Motor neuron (in vitro differentiated cells): ENCODE measurements around the gene MZF1. TPM values are rescaled to one million over a fixed set of nuclear protein-coding genes. Genes with fewer than 3 reads are reported as not detected.

Source experiments
- ATAC-seq, 8 experiments: fragments of 200-7000 bp; cut with Tn5 transposase; replicated peaks in 6 of 8; 2 replicates each; pipeline ENCODE4 v1.8.0; 2021; ENCODE audit warnings: mild to moderate bottlenecking in 8 of 8, moderate library complexity in 8 of 8
- H3K27ac ChIP-seq, 2 donors: fragments of 250-450 bp; sonication (Bioruptor Pico); 2 replicates each; pipeline ENCODE4 v1.9.0; 2021; ENCODE audit warnings: antibody characterized with exemption in 2 of 2, mild to moderate bottlenecking in 2 of 2, moderate library complexity in 1 of 2
- H3K4me1 ChIP-seq, 2 donors: fragments of 250-450 bp; sonication (Bioruptor Pico); replicated peaks in 1 of 2; 2 replicates each; pipeline ENCODE4 v1.6.1; 2021; ENCODE audit warnings: antibody characterized with exemption in 2 of 2, mild to moderate bottlenecking in 2 of 2, moderate library complexity in 1 of 2
- H3K4me3 ChIP-seq, 5 donors: fragments of 250-450 bp; sonication (Bioruptor Pico); 2 replicates each; pipeline ENCODE4 v1.9.0; 2021; ENCODE audit warnings: antibody characterized with exemption in 5 of 5, mild to moderate bottlenecking in 5 of 5, moderate library complexity in 4 of 5
- WGBS, 10 experiments: fragments of 450-650 bp; shearing (Covaris generic); methylation state at CpG; one replicate each; pipeline ENCODE4 v1.0.0; 2022; 5-methylcytosine and 5-hydroxymethylcytosine counted together
- in situ Hi-C, 9 experiments: fragments of 400-800 bp; cut with MboI; loops; one replicate each; pipeline ENCODE4 v1.15.0; 2021; ENCODE audit warnings: low sequenced_read_pairs in 9 of 9, low pct_unique_long_range_greater_than_20kb in 2 of 9; ENCODE audit not compliant: unreplicated experiment in 9 of 9
- total RNA-seq, 8 experiments: library from RNA; unstranded; fragments of 300-600 nt; gene quantifications; 2 replicates each; pipeline versions ENCODE4 v1.2.3 to v1.2.4, GENCODE V29; 2022

The MZF1 gene
- total RNA-seq, 8 experiments from 2014 or later, result 14.6 to 49.3 (median 17.0) TPM

DNA sequence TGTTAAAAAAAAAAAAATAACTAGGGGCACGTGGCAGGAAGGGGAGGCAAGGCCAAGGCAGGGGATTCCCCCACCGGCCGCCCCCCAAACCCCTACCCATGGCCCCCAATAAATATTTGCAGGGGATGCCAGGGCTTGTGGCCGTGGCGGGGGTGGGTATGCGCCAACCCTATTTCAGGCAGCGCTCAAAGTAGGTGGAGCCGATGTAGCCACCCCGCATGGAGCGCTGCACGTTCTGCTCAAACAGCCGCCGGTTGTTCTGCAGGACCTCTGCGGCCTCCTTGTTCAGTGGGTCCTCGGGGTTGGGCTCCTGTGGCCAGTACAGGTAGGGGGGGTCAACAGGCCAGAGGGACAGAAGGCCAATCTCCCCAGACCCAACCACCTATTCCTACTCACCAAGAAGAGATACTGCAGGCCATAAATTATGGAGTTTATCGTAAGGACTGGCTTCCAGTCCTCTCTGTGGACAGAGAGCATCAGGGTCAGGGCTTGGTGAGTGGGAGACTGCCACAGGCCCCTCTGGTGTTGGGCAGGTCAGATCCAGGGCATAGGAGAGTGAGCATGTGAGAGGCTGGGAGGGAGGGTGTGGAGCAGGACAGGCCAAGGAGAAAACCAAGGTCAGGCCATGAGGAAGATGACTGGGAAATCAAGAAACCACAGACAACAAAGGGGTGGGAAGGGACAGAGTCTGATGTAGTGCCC lies 17.1 kb downstream of the MZF1 start:
- in situ Hi-C loops, result no loop called here
- H3K4me3 ChIP-seq, result no peak overlapping the region
- peaks cover 27 to 31% of the 10 kb centered on the region in 2 donors for H3K4me1 ChIP-seq
- ATAC-seq, result no peak
- H3K27ac ChIP-seq, result peak overlapping the region in 1 of 2 donors; percentile 96
- 95 to 100% methylated on average over 1 to 4 of the region's 16 CpGs; no CpG with 5 or more reads in 8 of the 10 experiments for WGBS, 10 experiments

GRCh38 chr19:58555369-58555885 lies 17.7 kb downstream of the MZF1 start:
- WGBS, 10 experiments, result 0 to 44% (median 8%) methylated on average over 1 to 2 of the region's 4 CpGs; no CpG with 5 or more reads in 6 of the 10 experiments
- Histone ChIP-seq H3K4me1 (peaks cover 25 to 29% of the 10 kb centered on the region in 2 donors), H3K4me3 (peak overlapping the region; percentile 43 to 66 (median 53)), H3K27ac (peak overlapping the region; percentile 76 to 96)
- ATAC-seq, result no peak
- in situ Hi-C loops, result no loop called here

DNA sequence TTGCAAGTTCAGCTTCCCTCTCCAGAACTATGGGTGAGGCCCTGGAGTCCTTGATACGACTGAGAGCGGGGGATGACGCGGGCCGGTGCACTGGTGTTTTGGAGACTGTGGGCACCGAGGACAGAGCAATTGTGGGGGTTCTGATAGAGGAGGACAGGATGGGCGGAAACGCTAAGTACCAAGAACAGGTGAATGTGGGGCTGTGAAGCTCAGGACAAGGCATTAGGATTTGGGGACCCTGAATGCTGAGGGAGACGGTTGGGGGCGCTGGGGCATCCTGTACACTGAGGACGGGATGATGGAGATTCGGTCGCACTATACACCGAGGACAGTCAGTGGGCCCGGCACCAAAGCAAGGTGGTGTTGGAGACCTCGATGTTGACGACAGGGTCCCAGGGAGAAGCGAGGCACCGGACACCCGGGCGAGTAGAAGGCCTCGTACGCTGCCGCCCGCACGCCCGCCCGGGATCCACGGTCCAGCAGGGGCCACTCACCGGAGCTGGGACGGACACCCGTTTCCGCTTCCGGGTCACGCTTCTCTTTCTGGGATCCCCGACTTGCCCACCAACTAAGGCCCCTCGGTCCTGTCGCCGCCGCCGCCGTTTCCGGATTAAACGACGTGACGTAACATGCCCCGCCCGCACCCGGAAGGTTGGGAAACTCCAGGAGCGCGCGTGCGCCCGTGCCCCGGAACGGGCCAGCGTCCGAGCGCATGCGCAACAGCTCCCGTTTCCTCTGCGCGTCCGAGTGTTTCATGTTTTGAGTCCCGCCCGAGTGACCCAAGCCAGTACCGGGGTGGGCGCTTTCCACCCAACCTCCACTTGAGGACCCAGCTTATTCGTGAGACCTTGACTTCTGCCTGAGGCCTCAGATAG lies 18.4 kb downstream of the MZF1 start, which contains the start of gene CHMP2A:
CHMP2A (minus strand) TSS at position 612 of the 875 bp plus-strand sequence. CDS start 893 bp downstream, outside the sequence.
- peak; percentile 36 to 56 (median 50) for ATAC-seq
- H3K4me3 ChIP-seq, result peak within 1 kb of the TSS; percentile 43 to 66 (median 53)
- in situ Hi-C loops, result no loop called here
- 0 to 5% (median 0%) methylated on average over 1 to 42 of the region's 69 CpGs; no CpG with 5 or more reads in 2 of the 10 experiments for WGBS, 10 experiments
- peaks cover 19 to 22% of the 10 kb centered on the region in 2 donors for H3K4me1 ChIP-seq
- H3K27ac ChIP-seq, result peak within 1 kb of the TSS; percentile 88 to 96

DNA sequence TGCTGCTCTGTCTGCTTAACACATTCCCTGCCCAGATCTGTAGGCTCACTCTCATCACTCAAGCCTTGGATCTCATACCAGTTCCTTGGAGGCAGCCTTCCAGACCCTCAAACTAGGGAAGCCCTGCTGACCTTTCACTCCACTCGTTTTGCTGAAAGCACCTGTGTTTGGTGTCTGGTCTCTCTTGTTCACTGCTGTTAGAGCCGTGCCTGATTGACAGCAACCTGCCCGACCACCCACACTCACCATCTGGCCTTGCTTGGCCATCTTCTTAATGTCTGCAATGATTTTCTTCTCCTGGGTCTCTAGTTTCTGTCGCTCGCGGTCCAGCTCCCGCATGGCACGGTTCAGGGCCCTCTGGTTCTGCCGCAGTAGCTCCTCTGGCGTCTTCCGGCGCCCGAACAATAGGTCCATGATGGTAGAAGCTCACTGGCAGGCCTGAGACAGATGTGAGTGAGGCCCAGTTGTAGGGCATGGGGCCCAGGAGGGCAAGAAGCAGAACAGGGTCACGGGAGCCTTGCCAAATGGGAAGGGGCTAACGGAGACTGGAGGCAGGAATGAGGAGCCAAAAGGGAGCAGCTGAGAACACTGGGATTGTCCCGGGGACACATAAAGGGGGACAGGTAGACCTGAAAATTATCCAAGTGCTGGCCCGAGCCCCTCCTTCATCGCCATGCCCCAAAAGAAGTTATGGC lies 19.2 kb downstream of the MZF1 start:
- 0 to 60% (median 20%) methylated on average over 1 to 15 of the region's 18 CpGs; no CpG with 5 or more reads in 1 of the 10 experiments for WGBS, 10 experiments
- in situ Hi-C loops, result no loop called here
- no peak for ATAC-seq

GRCh38 chr19:58552655-58553054 lies 20.5 kb downstream of the MZF1 start:
- in situ Hi-C loops, result no loop called here
- peaks cover 19 to 21% of the 10 kb centered on the region in 2 donors for H3K4me1 ChIP-seq
- 80 to 100% (median 100%) methylated on average over 1 to 2 of the region's 2 CpGs; no CpG with 5 or more reads in 1 of the 10 experiments for WGBS, 10 experiments
- no peak overlapping the region for H3K27ac ChIP-seq
- H3K4me3 ChIP-seq, result no peak overlapping the region
- no peak for ATAC-seq

More for the DNA sequence above, 19.2 kb downstream of the MZF1 start:
- peak overlapping the region; percentile 43 to 66 (median 53) for H3K4me3 ChIP-seq
- peaks cover 19 to 21% of the 10 kb centered on the region in 2 donors for H3K4me1 ChIP-seq
- peak overlapping the region; percentile 88 to 96 for H3K27ac ChIP-seq

GRCh38 chr19:58551577-58552471 lies 21.3 kb downstream of the MZF1 start:
- WGBS, 10 experiments, result 89 to 100% (median 96%) methylated on average over 1 to 6 of the region's 18 CpGs; no CpG with 5 or more reads in 2 of the 10 experiments
- Histone ChIP-seq H3K4me3 (no peak overlapping the region), H3K4me1 (peaks cover 19 to 21% of the 10 kb centered on the region in 2 donors), H3K27ac (no peak overlapping the region)
- ATAC-seq, result no peak
- in situ Hi-C loops, result no loop called here

GRCh38 chr19:58551123-58551497 lies 22.0 kb downstream of the MZF1 start:
- no peak for ATAC-seq
- WGBS, 10 experiments, result 60 to 100% methylated on average over 1 of the region's 1 CpG; no CpG with 5 or more reads in 8 of the 10 experiments
- no peak overlapping the region for H3K4me3 ChIP-seq
- in situ Hi-C loops, result no loop called here
- no peak overlapping the region for H3K27ac ChIP-seq
- peaks cover 25 to 28% of the 10 kb centered on the region in 2 donors for H3K4me1 ChIP-seq

DNA sequence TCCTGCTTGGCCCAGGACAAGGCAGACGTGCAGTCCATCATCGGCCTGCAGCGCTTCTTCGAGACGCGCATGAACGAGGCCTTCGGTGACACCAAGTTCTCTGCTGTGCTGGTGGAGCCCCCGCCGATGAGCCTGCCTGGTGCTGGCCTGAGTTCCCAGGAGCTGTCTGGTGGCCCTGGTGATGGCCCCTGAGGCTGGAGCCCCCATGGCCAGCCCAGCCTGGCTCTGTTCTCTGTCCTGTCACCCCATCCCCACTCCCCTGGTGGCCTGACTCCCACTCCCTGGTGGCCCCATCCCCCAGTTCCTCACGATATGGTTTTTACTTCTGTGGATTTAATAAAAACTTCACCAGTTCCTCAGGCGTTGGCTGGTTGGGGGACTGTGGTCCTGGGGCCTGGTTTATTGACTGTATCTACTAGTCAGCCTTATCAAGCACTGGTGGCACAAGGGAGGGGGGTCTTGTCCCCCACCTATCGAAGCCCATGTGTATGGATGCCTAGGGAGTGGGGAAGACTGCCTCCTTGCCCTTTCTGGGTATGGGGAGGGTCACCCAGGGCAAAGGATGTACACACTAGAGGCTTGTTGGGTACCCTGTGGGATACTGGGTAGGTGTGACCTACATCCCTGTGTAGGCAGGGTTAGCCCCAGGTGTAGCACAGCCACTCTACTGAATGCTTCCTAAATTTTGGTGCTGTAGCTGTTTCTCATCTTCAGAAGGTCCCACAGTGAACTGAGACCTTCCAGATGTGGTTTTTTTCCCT lies 22.6 kb downstream of the MZF1 start:
- Histone ChIP-seq H3K4me1 (peaks cover 28 to 30% of the 10 kb centered on the region in 2 donors), H3K4me3 (no peak overlapping the region), H3K27ac (no peak overlapping the region)
- 94% methylated on average over 6 of the region's 13 CpGs; no CpG with 5 or more reads in 9 of the 10 experiments for WGBS, 10 experiments
- in situ Hi-C loops, result no loop called here
- no peak for ATAC-seq

- 67 to 100% (median 100%) methylated on average over 1 to 3 of the region's 11 CpGs; no CpG with 5 or more reads in 6 of the 10 experiments for WGBS, 10 experiments
- in situ Hi-C loops, result no loop called here
- Histone ChIP-seq H3K27ac (no peak overlapping the region), H3K4me3 (no peak overlapping the region), H3K4me1 (peaks cover 26% of the 10 kb centered on the region in 2 donors)
- ATAC-seq, result peak in 2 of 8 experiments; percentile 2 to 5
These were observed 23.3 kb downstream of the MZF1 start for GRCh38 chr19:58549664-58550361.

DNA sequence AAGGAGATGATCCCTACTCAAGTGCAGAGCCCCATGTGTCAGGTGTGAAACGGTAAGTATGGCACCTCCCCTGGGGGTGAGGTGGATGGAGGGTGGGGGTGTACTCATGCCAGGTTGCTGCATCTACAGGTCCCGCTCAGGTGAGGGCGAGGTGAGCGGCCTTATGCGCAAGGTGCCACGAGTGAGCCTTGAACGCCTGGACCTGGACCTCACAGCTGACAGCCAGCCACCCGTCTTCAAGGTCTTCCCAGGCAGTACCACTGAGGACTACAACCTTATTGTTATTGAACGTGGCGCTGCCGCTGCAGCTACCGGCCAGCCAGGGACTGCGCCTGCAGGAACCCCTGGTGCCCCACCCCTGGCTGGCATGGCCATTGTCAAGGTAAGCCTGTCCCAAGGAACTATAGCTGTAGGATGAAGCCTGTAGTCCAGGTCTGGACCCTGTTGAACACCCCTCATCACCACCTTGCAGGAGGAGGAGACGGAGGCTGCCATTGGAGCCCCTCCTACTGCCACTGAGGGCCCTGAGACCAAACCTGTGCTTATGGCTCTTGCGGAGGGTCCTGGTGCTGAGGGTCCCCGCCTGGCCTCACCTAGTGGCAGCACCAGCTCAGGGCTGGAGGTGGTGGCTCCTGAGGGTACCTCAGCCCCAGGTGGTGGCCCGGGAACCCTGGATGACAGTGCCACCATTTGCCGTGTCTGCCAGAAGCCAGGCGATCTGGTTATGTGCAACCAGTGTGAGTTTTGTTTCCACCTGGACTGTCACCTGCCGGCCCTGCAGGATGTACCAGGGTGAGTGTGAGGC lies 24.1 kb downstream of the MZF1 start:
- in situ Hi-C loops, result no loop called here
- H3K4me1 ChIP-seq, result peaks cover 24 to 25% of the 10 kb centered on the region in 2 donors
- no peak for ATAC-seq
- no peak overlapping the region for H3K4me3 ChIP-seq
- no peak overlapping the region for H3K27ac ChIP-seq
- 60 to 100% (median 95%) methylated on average over 1 to 6 of the region's 20 CpGs; no CpG with 5 or more reads in 7 of the 10 experiments for WGBS, 10 experiments
